Amygdala (tissue), 56 donors: Measurements from ENCODE around the gene EML4.
"Not testable (repeated sequence)": the region's sequence is repeated elsewhere in the genome, so short reads cannot be mapped to it uniquely, and the experiment has no call there.

ENCODE experiments used
- DNase-seq, 56 donors: peaks; one replicate each; lab custom pipeline; 2025; lab: John Stamatoyannopoulos, UW

Gene EML4

DNA sequence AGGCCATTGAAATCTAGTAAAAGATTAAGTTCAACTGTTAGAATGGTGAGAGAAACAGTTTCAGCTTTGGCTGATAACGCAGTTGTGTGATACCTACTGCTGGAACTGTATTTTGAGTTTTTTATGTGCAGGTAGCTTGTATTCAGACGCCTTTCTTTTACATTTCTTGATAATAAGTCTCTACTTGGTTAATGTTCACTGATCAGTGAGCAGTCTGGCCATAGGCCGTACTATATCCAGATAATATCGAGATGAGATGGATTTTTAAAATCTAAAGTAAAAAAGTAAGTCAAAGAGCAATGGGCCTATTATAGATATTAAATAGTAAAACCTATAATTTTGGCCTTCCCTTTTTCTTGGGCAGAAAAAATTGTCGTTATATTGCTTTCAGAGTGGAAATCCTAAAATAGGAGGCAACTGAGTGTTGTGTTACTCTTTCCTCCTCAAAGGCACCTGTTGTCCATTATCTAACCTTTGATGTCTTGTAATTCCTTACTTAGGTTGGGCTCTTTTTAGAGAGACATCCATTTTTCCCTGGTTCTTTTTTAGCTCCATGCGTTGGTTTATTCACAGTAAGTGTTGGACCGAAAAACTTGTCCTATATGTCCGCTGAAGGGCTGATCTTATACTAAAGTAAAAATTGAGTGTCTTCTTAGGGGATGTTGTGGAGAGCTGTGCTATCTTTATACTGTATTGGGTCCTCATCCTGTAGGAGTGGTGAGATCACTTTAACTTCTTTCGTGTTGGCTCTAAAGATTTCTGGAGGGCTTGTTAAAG, 1.7 kb downstream of the EML4 start:
- DNase-seq = no peak

DNA sequence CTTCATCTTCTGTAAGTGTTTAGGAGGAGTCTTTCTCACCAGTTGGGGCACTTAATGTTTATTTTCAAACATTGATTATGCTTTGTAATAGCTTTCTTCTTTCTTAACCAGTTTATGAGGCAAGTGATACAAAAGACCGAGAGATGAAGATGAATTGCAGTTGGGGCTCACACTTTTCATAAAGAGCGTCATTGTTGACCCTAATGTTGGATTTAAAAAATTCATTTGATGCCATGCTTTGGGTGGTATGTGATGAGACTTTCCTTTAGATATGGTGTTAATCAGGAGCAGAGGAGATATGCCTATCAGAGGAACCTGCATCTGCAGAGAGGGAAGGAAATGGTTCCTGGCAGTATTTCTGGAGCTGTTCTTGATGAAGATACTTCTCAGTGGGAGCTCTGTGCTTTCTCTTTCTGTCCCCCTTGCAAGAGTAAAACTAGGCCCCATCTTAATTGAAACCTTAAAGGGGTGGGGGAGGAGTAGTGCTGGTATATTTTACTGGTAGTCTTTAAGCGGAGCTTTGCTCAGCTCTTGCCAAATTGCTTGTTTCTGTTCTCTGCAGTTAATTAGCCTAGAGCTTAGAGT, 2.3 kb downstream of the EML4 start:
- DNase-seq = no peak

DNA sequence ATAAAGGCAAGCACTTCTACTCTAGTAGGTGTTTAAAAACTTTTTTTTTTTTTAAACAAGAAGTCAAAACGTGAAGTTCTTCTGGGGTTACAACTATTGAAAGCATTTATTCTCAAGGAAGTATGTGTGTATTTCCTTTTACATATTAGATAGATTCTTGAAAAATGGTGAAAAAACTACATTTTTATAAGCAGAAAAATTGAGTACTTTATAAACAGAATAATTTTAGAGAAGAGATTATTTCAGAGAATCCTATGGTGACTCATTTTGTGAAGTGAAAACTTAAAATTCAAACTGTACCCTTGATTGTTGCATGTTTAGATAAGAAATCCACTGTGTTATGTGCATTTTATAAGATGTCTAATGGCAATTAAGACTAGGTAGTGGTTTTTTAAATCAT, 2.9 kb downstream of the EML4 start:
- DNase-seq = no peak

DNA sequence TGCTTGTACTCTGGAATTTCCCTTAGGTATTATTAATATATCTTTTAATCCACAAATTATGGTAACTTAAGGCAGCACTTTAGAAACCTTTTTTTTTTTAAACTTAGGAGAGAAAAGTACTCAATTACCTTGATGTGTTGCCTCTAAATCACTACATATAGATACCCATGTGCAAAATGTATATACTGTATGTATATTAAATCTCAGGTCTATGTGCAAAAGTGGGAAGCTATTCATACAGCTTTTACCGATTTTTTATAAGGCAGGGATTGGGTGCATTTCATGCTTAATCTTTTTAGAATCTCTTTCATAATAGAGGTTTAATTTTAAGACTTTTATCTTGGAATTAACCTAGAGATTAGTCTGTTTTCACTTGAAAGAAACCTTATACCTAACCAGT, 3.4 kb downstream of the EML4 start:
- no peak for DNase-seq

DNA sequence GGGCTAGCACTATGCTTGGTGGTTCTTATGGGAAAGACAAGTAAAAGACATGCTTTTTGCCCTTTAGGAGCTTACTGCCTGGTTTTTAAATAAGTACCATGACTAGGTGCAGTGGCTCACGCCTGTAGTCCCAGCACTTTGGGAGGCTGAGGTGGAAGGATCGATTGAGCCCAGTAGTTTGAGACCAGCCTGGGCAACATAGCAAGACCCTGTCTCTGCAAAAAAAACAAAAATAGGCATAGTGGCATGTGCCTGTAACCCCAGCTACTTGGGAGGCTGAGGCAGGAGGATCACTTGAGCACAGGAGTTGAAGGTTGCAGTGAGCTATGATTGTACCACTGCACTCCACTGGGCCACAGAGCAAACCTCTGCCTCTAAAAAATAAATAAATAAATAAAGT, 4.3 kb downstream of the EML4 start:
- not testable (repeated sequence) for DNase-seq

DNA sequence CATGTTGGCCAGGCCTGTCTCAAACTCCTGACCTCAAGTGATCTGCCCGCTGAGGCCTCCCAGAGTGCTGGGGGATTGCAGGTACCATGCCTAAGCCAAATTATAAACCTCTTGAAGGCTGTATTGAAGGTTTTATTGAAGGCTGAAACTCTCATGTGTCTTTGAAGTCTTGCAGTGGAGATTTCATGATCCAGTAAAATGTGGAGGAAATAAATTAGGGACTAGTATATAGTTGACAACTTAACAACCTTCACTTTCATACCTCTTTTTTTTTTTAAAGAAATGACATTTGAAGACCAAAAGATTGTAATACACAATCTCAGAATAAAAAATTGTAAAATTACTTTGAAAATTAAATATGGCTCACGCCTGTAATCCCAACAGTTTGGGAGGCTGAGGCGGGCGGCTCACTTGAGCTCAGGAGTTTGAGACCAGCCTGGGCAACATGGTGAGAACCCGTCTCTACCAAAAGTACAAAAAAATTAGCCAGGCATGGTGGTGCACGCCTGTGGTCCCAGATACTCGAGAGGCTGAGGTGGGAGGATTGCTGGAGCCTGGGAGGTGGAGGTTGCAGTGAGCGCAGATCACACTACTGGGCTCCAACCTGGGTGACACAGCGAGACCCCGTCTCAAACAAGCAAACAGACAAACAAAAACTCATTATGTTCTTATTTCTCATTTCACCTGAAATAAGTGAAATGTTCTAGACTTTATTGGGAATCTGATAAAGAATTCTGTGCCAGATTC, 8.0 kb downstream of the EML4 start:
- DNase-seq = no peak

DNA sequence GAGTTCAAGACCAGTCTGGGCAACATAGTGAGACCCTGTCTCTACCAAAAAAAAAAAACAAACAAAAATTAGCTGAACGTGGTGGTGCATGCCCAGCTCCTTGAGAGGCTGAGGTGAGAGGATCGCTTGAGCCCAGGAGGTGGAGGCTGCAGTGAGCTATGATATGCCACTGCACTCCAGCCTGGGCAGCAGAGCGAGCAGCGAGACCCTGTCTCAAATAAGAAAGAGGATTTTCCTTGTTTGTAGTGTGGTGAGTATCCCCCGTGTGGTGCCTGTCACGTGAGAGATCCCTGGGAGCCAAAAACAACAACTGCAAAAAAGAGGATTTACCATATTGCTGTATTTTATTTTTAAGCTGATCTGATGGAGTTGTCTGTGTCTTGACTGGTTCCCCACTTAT, 9.2 kb downstream of the EML4 start:
- no peak for DNase-seq

DNA sequence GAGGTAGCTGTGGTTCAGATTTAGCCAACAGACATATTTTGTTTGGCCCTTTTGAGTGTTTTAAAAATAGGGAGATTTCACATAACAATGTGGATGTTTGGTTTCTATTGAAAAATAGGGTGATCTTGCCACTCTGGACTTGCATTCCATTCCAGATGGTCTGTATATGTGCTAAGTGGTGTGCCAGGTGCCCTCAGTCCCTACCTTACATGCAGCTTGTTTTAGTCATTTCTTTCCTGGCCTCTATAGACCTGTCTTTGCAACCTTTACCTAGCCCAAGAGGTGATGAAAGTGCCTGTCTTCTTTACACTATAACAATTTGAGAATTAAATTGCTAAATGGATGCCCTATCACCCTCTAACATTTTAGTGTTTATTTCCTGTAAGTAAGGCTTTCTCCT, 11.1 kb downstream of the EML4 start:
- DNase-seq = no peak

DNA sequence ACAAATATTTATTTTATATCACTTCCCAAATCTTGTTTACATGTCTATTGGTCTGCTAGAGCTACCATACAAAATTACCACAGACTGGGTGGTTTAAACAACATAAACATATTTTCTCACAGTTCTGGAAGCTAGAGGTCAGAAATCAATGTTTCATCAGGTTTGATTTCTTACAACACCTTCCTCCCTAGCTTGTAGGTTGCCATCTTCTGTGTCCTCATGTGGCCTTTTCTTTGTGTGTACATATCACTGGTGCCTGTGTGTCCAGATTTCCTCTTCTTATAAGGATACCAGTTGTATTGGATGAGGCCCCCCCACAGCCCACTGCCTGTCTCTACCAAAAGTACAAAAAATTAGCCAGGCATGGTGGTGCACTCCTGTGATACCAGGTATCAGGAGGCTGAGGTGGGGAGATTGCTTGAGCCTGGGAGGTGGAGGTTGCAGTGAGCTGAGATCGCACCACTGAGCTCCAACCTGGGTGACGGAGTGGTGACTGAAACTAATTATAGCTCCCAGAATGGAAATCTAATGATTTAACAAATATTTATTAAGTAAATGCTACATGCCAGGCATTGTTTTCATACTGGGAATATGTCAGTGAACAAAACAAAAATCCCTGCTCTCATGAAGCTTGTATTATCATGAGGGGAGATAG, 13.6 kb downstream of the EML4 start:
- no peak for DNase-seq

DNA sequence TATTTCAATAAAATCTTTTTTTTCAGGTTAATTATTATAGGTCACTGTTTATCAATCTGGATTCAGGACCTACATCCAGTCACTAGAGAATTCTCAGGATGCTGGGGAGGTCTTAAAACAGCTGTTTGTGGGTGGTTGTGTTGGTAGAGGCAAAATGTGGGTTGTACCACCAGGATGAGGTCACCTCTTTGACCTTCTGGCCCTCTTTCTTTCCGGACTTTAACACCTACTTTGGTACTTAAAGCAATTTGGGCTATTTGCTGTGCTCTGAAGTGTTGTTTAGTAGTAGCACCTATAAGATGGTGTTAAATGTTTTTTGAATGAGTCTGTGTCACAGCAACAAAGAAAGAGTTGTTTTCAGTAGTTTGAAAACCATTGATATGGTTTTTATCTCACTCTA, 14.6 kb downstream of the EML4 start:
- DNase-seq = no peak

DNA sequence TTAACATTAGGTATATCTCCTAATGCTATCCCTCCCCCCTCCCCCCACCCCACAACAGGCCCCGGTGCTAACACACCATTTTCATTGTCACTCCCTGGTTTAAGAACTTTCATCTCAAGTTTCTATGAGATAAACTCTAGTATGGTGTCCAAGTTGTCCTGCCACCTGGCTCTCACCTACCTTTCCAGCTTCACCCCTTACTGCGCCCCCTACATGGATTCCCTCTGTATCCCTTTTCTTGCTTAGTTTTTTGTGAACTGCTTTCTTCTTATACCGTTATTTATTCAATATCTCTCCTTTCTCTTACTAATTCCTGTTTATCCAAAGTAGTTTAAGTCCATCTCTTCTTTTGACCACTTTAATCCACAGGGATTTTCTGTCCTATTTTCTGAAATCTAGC, 15.2 kb downstream of the EML4 start:
- no peak for DNase-seq

DNA sequence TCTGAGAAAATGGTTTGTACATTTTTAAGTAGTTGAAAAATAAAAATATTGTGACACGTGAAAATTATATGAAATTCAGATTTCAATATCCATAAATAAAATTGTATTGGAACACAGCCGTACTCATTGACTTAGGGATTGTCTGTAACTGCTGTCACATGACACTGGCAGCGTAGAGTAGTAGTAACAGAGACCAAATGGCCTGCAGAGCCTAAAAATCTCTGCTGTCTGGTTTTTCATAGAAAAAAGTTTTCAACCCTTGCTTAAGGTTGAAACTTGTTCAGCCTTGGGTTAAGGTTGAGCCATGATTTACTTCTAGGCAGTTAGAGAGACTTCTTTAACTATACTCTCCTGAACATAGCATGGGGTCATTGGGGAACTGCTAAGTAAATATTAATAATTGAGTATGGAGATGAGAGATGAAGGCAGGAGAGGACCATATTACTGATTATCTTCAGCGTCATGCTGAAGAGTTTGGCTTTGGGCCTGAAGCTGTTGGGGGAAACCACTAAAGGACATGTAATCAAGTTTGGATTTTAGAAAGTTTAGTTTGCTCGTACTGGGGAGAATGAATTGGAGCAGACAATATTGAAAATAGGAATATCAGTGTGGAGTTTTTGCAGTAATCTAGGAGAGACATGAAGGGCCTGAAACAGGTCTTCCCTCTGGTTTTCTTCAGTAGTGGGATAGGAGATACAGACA, 16.2 kb downstream of the EML4 start:
- DNase-seq = no peak

DNA sequence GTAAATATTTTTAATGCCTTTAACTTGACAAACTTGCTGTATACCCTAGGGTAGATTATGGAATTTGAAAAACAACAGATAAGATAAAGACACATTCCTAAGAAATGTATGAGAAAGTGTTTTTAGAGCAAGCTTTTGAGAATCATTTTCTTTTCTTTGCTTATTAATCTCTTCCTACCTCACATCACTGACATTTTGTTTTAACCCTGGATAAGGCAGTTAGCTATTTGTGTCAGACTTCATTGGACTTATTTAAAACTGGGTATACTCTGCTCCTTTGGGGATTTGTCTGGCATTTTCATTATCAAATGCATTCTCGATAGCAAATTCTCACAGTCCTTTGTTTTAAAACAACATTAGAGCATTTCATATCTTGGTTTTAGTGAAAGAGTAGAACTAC, 17.2 kb downstream of the EML4 start:
- no peak for DNase-seq

DNA sequence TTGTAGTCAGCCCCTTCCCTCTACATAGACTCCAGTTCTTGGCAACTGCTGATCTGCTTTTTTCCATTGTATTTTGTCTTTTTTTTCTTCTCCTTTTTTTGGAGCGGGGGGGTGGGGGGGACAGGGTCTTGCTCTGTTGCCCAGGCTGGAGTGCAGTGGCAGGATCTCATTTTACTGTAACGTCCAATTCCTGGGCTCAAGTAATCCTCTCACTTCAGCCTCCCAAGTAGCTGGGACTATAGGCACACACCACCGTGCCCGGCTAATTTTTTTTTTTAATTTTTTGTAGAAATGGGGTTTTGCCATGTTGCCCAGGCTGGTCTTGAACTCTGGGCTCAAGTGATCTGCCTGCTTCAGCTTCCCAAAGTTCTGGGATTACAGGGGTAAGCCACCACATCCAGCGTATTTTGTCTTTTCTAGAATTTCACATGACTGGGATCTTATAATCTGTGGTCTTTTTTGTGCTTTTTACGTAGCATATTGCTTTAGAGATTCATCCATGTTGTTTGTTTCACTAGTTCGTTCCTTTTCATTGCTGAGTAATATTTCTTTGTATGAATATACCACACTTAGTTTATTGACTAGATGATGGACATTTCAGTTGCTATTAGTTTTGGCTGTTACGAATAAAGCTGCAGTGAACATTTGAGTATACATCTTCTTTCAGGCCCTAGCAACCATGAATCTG, 17.9 kb downstream of the EML4 start:
- DNase-seq = no peak

DNA sequence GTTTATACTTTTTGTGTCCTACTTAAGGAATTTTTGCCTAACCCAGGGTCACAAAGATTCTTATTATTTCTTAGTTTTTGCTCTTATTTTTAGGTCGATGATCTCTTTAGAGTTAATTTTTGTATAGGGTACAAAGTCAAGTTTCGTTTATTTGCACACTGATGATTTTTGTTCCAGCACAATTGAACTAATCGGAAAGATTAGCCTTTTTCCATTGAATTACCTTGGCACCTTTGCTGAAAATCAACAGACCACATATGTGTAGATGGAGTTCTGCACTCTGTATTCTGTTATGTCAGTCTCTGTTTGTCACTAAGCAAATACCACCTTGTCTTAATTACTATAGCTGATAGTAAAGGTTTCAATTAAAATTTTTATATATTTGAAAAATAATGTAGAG, 18.7 kb downstream of the EML4 start:
- no peak for DNase-seq

DNA sequence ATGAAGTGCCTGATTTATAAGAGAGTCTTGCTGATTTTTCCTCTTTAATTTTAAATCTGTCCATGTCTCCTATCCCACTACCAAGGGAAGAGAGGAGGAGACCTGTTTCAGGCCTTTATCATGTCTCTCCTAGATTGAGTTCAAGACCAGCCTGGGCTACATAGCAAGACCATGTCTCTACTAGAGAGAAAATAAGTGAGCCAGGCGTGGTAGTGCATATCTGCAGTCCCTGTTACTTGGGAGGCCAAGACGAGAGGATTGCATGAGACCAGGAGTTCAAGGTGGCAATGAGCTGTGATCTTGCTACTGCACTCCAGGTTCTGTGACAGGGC, 20.0 kb downstream of the EML4 start:
- DNase-seq = no peak

DNA sequence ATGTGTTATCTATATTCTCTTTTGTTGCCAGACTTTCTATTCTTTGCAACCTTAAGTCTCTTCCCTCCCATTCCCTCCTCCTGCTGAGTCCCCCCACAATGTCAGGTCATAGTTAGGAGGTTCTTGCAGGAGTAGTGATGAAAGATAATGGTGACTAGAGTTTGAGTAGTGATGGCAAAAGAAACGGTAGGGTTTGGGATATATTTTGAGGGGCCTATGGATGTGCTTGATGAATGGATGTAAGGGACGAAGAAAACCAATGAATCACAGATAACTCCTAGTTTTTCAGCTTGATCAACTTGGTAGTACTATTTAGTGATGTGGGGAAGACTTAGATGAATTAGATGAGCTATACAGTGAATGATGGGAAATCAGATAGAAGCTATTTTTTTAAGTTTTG, 21.0 kb downstream of the EML4 start:
- DNase-seq = no peak

DNA sequence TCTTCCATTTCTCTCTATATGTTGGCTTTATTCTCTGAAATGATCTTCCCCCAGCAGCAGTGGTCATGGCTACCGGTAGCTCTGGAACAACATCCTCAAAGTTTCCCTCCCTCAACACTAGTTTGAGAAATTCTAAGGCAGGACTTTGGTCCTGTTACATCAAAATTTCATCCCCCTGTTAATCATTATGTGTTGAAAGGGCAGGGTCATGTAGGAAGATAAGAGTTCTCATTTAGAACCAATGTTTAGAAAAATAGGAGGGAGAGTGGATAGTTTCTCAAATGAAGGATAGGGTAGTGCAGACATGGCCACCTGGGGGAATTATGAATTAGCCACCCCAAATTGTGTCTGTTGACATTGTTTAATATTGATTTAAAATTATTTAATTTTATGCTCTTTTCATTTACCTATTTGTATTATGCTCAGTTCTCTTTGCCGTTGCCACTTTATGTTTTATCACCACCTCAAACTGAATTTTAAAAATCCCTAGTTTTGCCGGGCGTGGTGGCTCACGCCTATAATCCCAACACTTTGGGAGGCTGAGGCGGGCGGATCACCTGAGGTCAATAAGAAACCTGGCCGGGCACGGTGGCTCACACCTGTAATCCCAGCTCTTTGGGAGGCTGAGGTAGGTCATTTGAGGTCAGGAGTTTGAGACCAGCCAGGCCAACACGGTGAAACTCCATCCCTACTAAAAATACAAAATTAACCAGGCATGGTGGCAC, 22.3 kb downstream of the EML4 start:
- no peak for DNase-seq

DNA sequence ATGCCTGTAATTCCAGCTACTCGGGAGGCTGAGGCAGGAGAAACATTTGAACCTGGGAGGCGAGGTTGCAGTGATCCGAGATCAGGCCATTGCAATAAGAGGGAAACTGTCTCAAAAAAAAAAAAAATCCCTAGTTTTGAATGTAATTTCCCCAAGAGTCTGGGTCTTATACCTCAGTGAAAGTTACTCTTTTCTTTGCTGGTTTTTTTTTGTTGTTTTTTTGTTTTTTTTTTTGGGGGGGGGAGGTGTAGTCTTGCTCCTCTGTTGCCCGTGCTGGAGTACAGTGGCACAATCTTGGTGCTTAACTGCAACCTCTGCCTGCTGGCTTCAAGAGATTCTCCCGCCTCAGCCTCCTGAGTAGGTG, 22.8 kb downstream of the EML4 start:
- no peak for DNase-seq
